Transverse colon (tissue), 3 donors: Measurements from ENCODE around the gene MICAL2.

ENCODE experiments used
- CTCF ChIP-seq, 5 experiments: fragments of 200-600 bp in 3 of 5; fragments of 450-650 bp in 2 of 5; sonication (generic) in 3 of 5; IDR thresholded peaks; 1 replicate in 2 of 5; 2 replicates in 3 of 5; pipeline ENCODE4 v1.5.1; 2016 to 2017; ENCODE audit warnings: antibody characterized with exemption in 5 of 5, inconsistent platforms in 3 of 5, mild to moderate bottlenecking in 2 of 5, moderate library complexity in 1 of 5
- POLR2A ChIP-seq: fragments of 450-650 bp; IDR thresholded peaks from one replicate; pipeline ENCODE4 v1.6.1; 2016; ENCODE audit warnings: antibody characterized with exemption, mild to moderate bottlenecking, moderate library complexity

- TF ChIP-seq CTCF (IDR thresholded peaks at IDR 0.05) (no peak), POLR2A (no peak)
Measured at GRCh38 chr11:12168114-12168513, 57.7 kb downstream of the MICAL2 start.
